Measurements from ENCODE around the gene APELA.
"Not testable (repeated sequence)": the region's sequence is repeated elsewhere in the genome, so short reads cannot be mapped to it uniquely, and the experiment has no call there.

The APELA gene

DNA sequence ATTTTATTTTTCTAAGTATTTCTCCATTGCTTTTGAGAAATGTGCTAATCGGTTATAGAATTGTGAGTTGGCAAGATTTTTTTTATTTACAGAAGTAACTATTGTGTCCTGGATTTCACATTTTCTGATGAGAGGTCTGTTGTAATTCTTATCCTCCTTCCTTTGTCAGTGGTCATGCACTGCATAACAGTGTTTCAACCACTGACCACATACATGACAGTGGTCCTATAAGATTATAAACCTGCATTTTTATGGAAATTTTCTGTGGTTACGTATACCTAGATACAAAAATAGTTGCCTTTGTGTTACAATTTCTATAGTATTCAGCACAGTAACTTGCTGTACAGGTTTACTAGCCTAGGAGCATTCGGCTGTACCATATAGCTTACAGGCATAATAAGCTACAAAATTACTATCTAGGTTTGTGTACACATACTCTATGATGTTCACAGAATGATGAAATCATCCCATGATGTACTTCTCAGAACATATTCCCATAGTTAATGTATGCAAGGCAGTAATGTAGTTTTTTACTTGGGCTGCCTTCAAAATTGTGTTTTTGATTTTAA is 47.8 kb downstream of the APELA start:
- Histone ChIP-seq H3K9ac (ENCODE audit: low read depth, low read length) (no peak overlapping the region), H3K4me3 (ENCODE audit: low read depth, low read length) (no peak overlapping the region), H3K36me3 (ENCODE audit: control insufficient read depth, insufficient read depth, low read length) (no peaks in the 10 kb centered on the region), H3K9me3 (ENCODE audit: control insufficient read depth, insufficient read depth, low read length) (no peaks in the 10 kb centered on the region), H3K27ac (ENCODE audit: low read depth, low read length) (no peak overlapping the region), H3K27me3 (ENCODE audit: control insufficient read depth, insufficient read depth, low read length) (no peaks in the 10 kb centered on the region), H3K4me1 (ENCODE audit: control insufficient read depth, insufficient read depth, low read length) (no peaks in the 10 kb centered on the region)

DNA sequence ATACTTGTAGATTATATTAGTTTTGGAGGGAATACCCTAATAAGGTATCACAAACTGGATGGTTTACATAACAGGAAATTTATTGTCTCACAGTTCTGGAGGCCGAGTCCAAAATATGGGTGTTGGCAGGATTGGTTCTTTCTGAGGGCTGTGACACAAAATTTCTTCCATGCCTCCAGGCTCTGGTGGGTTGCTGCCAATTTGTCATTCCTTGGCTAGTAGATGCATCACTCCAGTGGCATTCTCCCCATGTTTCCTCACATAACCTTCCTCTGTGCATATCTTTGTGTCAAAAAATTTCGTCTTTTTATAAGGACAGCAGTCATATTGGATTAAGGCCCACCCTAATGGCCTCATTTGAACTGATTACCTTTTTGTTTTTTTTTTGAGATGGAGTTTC is 49.3 kb downstream of the APELA start:
- Histone ChIP-seq H3K27me3 (ENCODE audit: control insufficient read depth, insufficient read depth, low read length) (no peaks in the 10 kb centered on the region), H3K36me3 (ENCODE audit: control insufficient read depth, insufficient read depth, low read length) (no peaks in the 10 kb centered on the region), H3K27ac (ENCODE audit: low read depth, low read length) (no peak overlapping the region), H3K4me1 (ENCODE audit: control insufficient read depth, insufficient read depth, low read length) (no peaks in the 10 kb centered on the region; the same call in 1 of the 2 replicates), H3K4me3 (ENCODE audit: low read depth, low read length) (no peak overlapping the region), H3K9ac (ENCODE audit: low read depth, low read length) (no peak overlapping the region), H3K9me3 (ENCODE audit: control insufficient read depth, insufficient read depth, low read length) (no peaks in the 10 kb centered on the region)

DNA sequence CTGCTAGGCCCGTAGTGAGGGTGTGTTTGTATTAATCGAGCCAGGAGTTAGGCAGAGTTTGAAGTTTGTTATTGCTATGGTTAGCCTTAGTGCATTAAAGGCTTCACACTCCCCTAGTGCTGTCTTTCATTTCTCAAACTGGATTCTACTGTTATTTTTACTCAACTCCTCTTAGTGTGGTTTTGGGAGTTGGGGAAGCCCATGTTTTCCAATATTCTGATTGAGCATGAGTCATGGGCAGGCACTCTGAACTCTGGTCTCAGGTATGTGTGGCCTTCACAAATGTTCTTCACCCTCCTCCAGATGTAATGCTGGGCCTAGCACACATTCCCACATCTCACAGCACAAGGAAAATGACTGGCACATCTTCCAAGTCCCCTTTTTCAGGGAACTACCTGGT is 50.1 kb downstream of the APELA start:
- not testable (repeated sequence) for H3K4me1 ChIP-seq (ENCODE audit: control insufficient read depth, insufficient read depth, low read length); H3K9me3 ChIP-seq (ENCODE audit: control insufficient read depth, insufficient read depth, low read length); H3K36me3 ChIP-seq (ENCODE audit: control insufficient read depth, insufficient read depth, low read length); H3K27ac ChIP-seq (ENCODE audit: low read depth, low read length); H3K4me3 ChIP-seq (ENCODE audit: low read depth, low read length); H3K9ac ChIP-seq (ENCODE audit: low read depth, low read length); H3K27me3 ChIP-seq (ENCODE audit: control insufficient read depth, insufficient read depth, low read length)

DNA sequence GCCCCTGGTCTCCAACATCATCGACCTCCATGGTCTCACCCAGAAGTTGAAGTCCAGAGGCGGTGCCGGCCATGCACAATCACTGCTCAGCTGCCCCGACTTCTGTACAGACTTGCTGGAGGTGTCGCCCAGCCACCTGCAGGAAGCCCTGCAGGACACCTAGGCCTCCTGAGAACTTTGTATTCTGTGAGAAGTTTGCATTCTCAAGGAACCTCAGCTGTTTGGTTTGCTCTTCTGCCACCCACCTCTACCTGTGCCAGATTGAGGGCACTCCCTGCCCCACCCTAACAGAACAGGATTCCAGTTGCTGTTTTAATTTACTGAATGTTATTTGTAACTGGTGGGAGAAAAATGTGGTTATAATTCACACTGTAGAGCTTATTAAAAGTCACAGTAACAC is 53.7 kb downstream of the APELA start:
- no peaks in the 10 kb centered on the region for H3K36me3 ChIP-seq (ENCODE audit: control insufficient read depth, insufficient read depth, low read length)
- H3K9ac ChIP-seq (ENCODE audit: low read depth, low read length), result no peak overlapping the region
- H3K27ac ChIP-seq (ENCODE audit: low read depth, low read length), result no peak overlapping the region
- no peaks in the 10 kb centered on the region for H3K9me3 ChIP-seq (ENCODE audit: control insufficient read depth, insufficient read depth, low read length)
- peaks cover 8% of the 10 kb centered on the region for H3K4me1 ChIP-seq (ENCODE audit: control insufficient read depth, insufficient read depth, low read length)
- H3K27me3 ChIP-seq (ENCODE audit: control insufficient read depth, insufficient read depth, low read length), result no peaks in the 10 kb centered on the region
- no peak overlapping the region for H3K4me3 ChIP-seq (ENCODE audit: low read depth, low read length)

- H3K27me3 ChIP-seq (ENCODE audit: control insufficient read depth, insufficient read depth, low read length), result no peaks in the 10 kb centered on the region
- H3K4me3 ChIP-seq (ENCODE audit: low read depth, low read length), result no peak overlapping the region
- no peak overlapping the region for H3K27ac ChIP-seq (ENCODE audit: low read depth, low read length)
- H3K9ac ChIP-seq (ENCODE audit: low read depth, low read length), result no peak overlapping the region
- peaks cover 13% of the 10 kb centered on the region for H3K4me1 ChIP-seq (ENCODE audit: control insufficient read depth, insufficient read depth, low read length)
- H3K36me3 ChIP-seq (ENCODE audit: control insufficient read depth, insufficient read depth, low read length), result no peaks in the 10 kb centered on the region
- no peaks in the 10 kb centered on the region for H3K9me3 ChIP-seq (ENCODE audit: control insufficient read depth, insufficient read depth, low read length)
Observed at GRCh38 chr4:164931551-164932324, 54.8 kb downstream of the APELA start.

DNA sequence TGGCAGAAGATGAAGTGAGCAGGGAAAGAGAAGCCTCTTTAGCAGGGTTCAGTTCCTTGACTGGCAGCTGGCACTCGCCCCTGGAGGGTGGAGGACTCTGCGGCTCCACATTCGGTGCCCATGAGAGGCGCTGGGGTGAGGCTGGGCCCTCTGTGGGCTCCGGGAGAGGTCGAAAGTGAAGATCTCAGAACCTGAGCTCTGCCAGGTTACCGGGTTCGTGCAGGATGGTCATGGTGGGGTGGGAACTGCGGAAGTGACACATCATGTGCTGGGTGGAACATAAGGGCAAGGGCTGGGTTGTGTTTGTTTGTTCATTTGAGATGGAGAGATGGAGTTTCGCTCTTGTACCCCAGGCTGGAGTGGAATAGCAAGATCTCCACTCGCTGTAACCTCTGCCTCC is 56.3 kb downstream of the APELA start:
- H3K9ac ChIP-seq (ENCODE audit: low read depth, low read length), result no peak overlapping the region
- no peak overlapping the region for H3K27ac ChIP-seq (ENCODE audit: low read depth, low read length)
- H3K36me3 ChIP-seq (ENCODE audit: control insufficient read depth, insufficient read depth, low read length), result no peaks in the 10 kb centered on the region
- no peak overlapping the region for H3K4me3 ChIP-seq (ENCODE audit: low read depth, low read length)
- no peaks in the 10 kb centered on the region for H3K9me3 ChIP-seq (ENCODE audit: control insufficient read depth, insufficient read depth, low read length)
- no peaks in the 10 kb centered on the region for H3K27me3 ChIP-seq (ENCODE audit: control insufficient read depth, insufficient read depth, low read length)
- peaks cover 24% of the 10 kb centered on the region for H3K4me1 ChIP-seq (ENCODE audit: control insufficient read depth, insufficient read depth, low read length)

- Histone ChIP-seq H3K27ac (ENCODE audit: low read depth, low read length) (no peak overlapping the region), H3K9me3 (ENCODE audit: control insufficient read depth, insufficient read depth, low read length) (no peaks in the 10 kb centered on the region), H3K9ac (ENCODE audit: low read depth, low read length) (no peak overlapping the region), H3K4me1 (ENCODE audit: control insufficient read depth, insufficient read depth, low read length) (peaks cover 24% of the 10 kb centered on the region), H3K36me3 (ENCODE audit: control insufficient read depth, insufficient read depth, low read length) (no peaks in the 10 kb centered on the region), H3K4me3 (ENCODE audit: low read depth, low read length) (no peak overlapping the region), H3K27me3 (ENCODE audit: control insufficient read depth, insufficient read depth, low read length) (no peaks in the 10 kb centered on the region)
Observed at GRCh38 chr4:164935363-164935762, 58.4 kb downstream of the APELA start.

DNA sequence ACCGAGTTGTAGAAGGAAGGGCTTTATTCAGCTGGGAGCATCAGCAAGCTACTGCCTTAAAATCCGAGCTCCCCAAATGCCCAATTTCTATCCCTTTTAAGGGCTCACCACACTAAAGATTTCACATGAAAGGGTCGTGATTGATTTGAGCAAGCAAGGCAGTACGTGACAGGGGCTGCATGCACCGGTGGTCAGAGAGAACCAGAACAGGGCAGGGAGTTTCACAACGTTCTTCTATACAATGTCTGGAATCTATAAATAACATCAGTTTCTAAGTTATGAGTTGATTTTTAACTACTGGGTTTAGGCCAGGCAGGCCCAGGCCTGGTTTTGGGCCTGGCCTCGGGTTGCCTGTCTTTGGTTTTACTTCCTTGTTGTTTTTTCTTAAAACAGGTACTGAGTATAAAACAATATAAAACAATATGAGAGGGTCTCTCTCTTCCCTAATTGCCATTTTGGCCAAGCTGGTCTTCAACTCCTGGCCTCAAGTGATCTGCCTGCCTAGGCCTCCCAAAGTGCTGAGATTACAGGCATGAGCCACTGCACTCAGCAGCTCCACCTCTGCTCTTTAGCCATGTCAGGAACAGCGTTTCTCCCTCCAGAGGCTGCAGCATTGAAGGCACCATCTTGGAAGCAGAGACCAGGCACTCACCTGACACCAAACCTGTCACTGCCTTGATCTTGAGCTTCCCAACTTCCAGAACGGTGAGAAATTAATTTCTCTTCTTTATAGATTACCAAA is 59.1 kb downstream of the APELA start:
- not testable (repeated sequence) for H3K36me3 ChIP-seq (ENCODE audit: control insufficient read depth, insufficient read depth, low read length); H3K27ac ChIP-seq (ENCODE audit: low read depth, low read length); H3K9me3 ChIP-seq (ENCODE audit: control insufficient read depth, insufficient read depth, low read length); H3K4me3 ChIP-seq (ENCODE audit: low read depth, low read length); H3K27me3 ChIP-seq (ENCODE audit: control insufficient read depth, insufficient read depth, low read length); H3K9ac ChIP-seq (ENCODE audit: low read depth, low read length)
- H3K4me1 ChIP-seq (ENCODE audit: control insufficient read depth, insufficient read depth, low read length), result peaks cover 24% of the 10 kb centered on the region

GRCh38 chr4:164937576-164938270 is 60.7 kb downstream of the APELA start:
- Histone ChIP-seq H3K4me1 (ENCODE audit: control insufficient read depth, insufficient read depth, low read length) (peaks cover 24% of the 10 kb centered on the region), H3K9me3 (ENCODE audit: control insufficient read depth, insufficient read depth, low read length) (no peaks in the 10 kb centered on the region), H3K27me3 (ENCODE audit: control insufficient read depth, insufficient read depth, low read length) (no peaks in the 10 kb centered on the region), H3K27ac (ENCODE audit: low read depth, low read length) (no peak overlapping the region), H3K4me3 (ENCODE audit: low read depth, low read length) (no peak overlapping the region), H3K36me3 (ENCODE audit: control insufficient read depth, insufficient read depth, low read length) (no peaks in the 10 kb centered on the region), H3K9ac (ENCODE audit: low read depth, low read length) (no peak overlapping the region)

- H3K4me3 ChIP-seq (ENCODE audit: low read depth, low read length), result no peak overlapping the region
Observed at GRCh38 chr4:164943192-164943591, 66.2 kb downstream of the APELA start.

More at GRCh38 chr4:164943192-164943591, 66.2 kb downstream of the APELA start:
- Histone ChIP-seq H3K27ac (ENCODE audit: low read depth, low read length) (no peak overlapping the region), H3K36me3 (ENCODE audit: control insufficient read depth, insufficient read depth, low read length) (no peaks in the 10 kb centered on the region), H3K9ac (ENCODE audit: low read depth, low read length) (no peak overlapping the region), H3K27me3 (ENCODE audit: control insufficient read depth, insufficient read depth, low read length) (no peaks in the 10 kb centered on the region), H3K4me1 (ENCODE audit: control insufficient read depth, insufficient read depth, low read length) (0 out of 2 replicates have a peak, but pooled peaks cover 3% of the 10 kb centered on the region), H3K9me3 (ENCODE audit: control insufficient read depth, insufficient read depth, low read length) (no peaks in the 10 kb centered on the region)
